IPS-20b (cell line): ENCODE data around the gene NGLY1.

Experiments used
- H3K27ac ChIP-seq: one replicate; pipeline ENCODE4 v1.5.1; 2013; ENCODE audit warnings: low read length
- H3K27me3 ChIP-seq: 2 replicates; pipeline ENCODE4 v1.6.1; 2013; ENCODE audit warnings: mild to moderate bottlenecking, low read length, inconsistent platforms; ENCODE audit not compliant: insufficient read depth
- H3K36me3 ChIP-seq: 2 replicates; pipeline ENCODE4 v1.6.1; 2013; ENCODE audit warnings: low read depth, mild to moderate bottlenecking, inconsistent platforms, low read length, moderate library complexity; ENCODE audit not compliant: insufficient read depth
- H3K4me1 ChIP-seq: 2 replicates; pipeline ENCODE4 v1.6.1; 2013; ENCODE audit warnings: mild to moderate bottlenecking, control low read depth, inconsistent platforms, low read length, moderate library complexity; ENCODE audit not compliant: insufficient read depth
- H3K4me3 ChIP-seq: 2 replicates; pipeline ENCODE4 v1.5.1; 2013; ENCODE audit warnings: mild to moderate bottlenecking, low read length, inconsistent platforms
- H3K9ac ChIP-seq: 2 replicates; pipeline ENCODE4 v1.6.1; 2013; ENCODE audit warnings: low read depth, mild to moderate bottlenecking, inconsistent platforms, low read length, moderate library complexity
- H3K9me3 ChIP-seq: 2 replicates; pipeline ENCODE4 v1.6.1; 2013; ENCODE audit warnings: mild to moderate bottlenecking, low read depth, low read length, inconsistent platforms; ENCODE audit not compliant: insufficient read depth

Gene NGLY1, protein sequence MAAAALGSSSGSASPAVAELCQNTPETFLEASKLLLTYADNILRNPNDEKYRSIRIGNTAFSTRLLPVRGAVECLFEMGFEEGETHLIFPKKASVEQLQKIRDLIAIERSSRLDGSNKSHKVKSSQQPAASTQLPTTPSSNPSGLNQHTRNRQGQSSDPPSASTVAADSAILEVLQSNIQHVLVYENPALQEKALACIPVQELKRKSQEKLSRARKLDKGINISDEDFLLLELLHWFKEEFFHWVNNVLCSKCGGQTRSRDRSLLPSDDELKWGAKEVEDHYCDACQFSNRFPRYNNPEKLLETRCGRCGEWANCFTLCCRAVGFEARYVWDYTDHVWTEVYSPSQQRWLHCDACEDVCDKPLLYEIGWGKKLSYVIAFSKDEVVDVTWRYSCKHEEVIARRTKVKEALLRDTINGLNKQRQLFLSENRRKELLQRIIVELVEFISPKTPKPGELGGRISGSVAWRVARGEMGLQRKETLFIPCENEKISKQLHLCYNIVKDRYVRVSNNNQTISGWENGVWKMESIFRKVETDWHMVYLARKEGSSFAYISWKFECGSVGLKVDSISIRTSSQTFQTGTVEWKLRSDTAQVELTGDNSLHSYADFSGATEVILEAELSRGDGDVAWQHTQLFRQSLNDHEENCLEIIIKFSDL

GRCh38 chr3:25782938-25783660 lies at the start of gene NGLY1:
Gene NGLY1, minus strand, starts transcription at chr3:25783443. Its CDS starts 53 bp downstream, at chr3:25783390.
- peak within 1 kb of the TSS; percentile 82; the same call in 1 of the 2 replicates for H3K9ac ChIP-seq
- peaks cover 13% of the 10 kb centered on the region; the same call in 1 of the 2 replicates for H3K4me1 ChIP-seq
- no peaks in the 10 kb centered on the region for H3K9me3 ChIP-seq
- H3K27me3 ChIP-seq = peaks cover 10% of the 10 kb centered on the region
- H3K27ac ChIP-seq = no peak within 1 kb of the TSS
- peak within 1 kb of the TSS; percentile 92 for H3K4me3 ChIP-seq
- H3K36me3 ChIP-seq = peaks cover 5% of the 10 kb centered on the region

- Histone ChIP-seq H3K4me1 (peaks cover 3% of the 10 kb centered on the region; the same call in 1 of the 2 replicates), H3K9me3 (no peaks in the 10 kb centered on the region), H3K27me3 (no peaks in the 10 kb centered on the region), H3K4me3 (no peak overlapping the region), H3K36me3 (no peaks in the 10 kb centered on the region), H3K27ac (no peak overlapping the region), H3K9ac (no peak overlapping the region)
Observed at GRCh38 chr3:25831578-25831977, 48.3 kb upstream of the NGLY1 start.

DNA sequence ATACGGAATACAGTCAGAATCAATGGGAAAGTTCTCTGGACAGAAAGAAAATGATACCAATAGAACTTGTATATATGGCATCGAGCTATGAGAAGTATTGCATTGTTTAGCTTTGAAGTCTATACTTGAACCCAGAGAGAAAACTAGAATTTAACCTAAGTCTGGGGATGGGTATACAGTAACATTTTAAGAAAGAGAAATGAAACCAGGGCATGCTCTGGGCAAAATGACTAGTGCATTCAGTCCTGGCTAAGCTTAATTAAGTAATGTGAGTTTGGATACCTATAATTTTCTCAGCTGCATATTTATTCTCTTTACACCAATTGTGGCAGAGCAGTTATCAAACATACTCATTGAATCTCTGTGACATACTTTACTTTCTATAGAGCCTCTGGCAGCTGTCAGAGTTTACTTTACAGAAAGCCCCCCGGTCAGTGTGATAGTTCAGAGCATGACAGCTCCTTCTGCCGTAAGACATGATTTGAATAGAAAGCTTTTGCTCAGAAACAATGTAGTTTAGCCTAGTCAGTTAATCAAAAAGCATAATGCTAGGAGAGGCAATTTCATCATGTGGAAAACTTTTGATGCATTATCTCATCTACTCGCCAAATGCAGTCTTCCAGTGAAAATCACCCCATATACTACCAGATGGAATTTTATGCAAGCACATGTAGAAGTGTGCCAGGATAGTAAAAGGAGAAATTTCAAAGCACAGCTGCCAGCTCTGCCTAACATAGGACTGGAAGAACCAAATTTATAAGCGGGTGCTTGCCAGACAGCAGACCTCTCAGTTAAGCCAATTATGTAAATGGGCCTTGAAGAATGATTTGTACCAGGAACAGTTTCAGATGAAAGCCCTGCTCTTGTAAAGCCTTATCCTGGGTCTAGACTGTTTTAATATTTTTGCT lies 47.4 kb upstream of the NGLY1 start:
- H3K27ac ChIP-seq = no peak overlapping the region
- H3K9ac ChIP-seq = no peak overlapping the region
- H3K4me1 ChIP-seq = peaks cover 3% of the 10 kb centered on the region; the same call in 1 of the 2 replicates
- H3K9me3 ChIP-seq = no peaks in the 10 kb centered on the region
- H3K4me3 ChIP-seq = no peak overlapping the region
- H3K36me3 ChIP-seq = no peaks in the 10 kb centered on the region
- H3K27me3 ChIP-seq = no peaks in the 10 kb centered on the region

GRCh38 chr3:25826510-25826909 lies 43.3 kb upstream of the NGLY1 start:
- Histone ChIP-seq H3K4me3 (no peak overlapping the region), H3K36me3 (no peaks in the 10 kb centered on the region), H3K27me3 (no peaks in the 10 kb centered on the region), H3K4me1 (peaks cover 3% of the 10 kb centered on the region; the same call in 1 of the 2 replicates), H3K27ac (no peak overlapping the region), H3K9ac (no peak overlapping the region), H3K9me3 (no peaks in the 10 kb centered on the region)

DNA sequence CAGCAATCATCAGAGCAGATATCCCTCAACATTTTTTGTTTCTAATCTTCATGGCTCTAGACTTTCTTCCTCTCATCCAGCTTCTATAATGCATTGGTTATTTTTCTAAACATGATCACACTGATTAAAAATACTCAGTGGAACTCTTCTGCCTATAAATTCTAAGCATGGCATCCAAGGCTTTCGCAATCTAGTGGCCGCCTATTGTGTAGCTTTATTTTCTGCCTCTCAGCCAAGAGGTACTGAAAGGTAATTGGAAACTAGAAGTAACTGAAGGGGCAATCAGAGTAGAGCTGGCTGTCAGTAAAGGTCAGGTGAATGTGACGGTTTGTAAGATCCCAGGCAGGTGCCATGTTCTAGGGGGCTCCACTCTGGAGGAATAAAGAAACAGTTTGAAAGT lies 40.1 kb upstream of the NGLY1 start:
- H3K4me3 ChIP-seq = no peak overlapping the region
- no peak overlapping the region for H3K27ac ChIP-seq
- no peaks in the 10 kb centered on the region for H3K36me3 ChIP-seq
- H3K27me3 ChIP-seq = no peaks in the 10 kb centered on the region
- H3K9me3 ChIP-seq = no peaks in the 10 kb centered on the region
- peaks cover 15% of the 10 kb centered on the region for H3K4me1 ChIP-seq
- no peak overlapping the region for H3K9ac ChIP-seq

- Histone ChIP-seq H3K9ac (no peak overlapping the region), H3K36me3 (no peaks in the 10 kb centered on the region), H3K9me3 (no peaks in the 10 kb centered on the region), H3K27ac (no peak overlapping the region), H3K4me3 (no peak overlapping the region), H3K27me3 (no peaks in the 10 kb centered on the region), H3K4me1 (peaks cover 19% of the 10 kb centered on the region)
Observed at GRCh38 chr3:25821746-25822573, 38.7 kb upstream of the NGLY1 start.

DNA sequence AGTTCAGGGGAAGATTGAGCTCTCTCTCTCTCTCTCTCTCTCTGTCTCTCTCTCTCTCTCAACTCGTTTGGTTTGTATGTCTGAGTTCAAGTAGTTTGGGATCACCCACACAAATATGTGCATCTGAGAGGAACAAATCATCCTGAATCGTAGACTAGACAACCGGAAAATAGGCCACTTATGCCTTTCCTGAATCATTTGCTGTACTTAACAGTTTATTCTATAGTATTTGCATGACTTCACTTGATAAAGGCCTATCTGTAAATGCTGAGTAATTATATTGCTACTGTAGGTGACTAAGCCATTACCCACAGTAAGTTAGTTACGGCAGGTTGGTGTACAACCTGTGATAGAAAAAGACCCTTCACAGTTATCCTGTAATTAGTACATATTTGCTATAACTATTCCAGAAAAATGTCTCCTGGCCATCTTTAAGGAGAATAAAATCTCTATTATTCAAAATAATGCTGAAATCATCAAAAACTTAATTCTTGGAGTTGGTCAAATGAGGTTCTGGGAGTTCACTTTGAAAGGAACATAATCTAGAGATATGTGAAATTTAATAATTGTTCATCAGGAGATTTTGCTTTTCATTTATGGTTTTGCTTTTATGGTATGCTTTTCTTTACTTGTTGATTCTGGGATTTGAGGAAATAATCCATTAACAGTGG lies 37.7 kb upstream of the NGLY1 start:
- peak overlapping the region; percentile 35; the same call in 1 of the 2 replicates for H3K9ac ChIP-seq
- H3K9me3 ChIP-seq = no peaks in the 10 kb centered on the region
- no peaks in the 10 kb centered on the region for H3K27me3 ChIP-seq
- H3K27ac ChIP-seq = peak overlapping the region; percentile 11
- H3K4me1 ChIP-seq = peaks cover 19% of the 10 kb centered on the region
- H3K4me3 ChIP-seq = no peak overlapping the region
- no peaks in the 10 kb centered on the region for H3K36me3 ChIP-seq

DNA sequence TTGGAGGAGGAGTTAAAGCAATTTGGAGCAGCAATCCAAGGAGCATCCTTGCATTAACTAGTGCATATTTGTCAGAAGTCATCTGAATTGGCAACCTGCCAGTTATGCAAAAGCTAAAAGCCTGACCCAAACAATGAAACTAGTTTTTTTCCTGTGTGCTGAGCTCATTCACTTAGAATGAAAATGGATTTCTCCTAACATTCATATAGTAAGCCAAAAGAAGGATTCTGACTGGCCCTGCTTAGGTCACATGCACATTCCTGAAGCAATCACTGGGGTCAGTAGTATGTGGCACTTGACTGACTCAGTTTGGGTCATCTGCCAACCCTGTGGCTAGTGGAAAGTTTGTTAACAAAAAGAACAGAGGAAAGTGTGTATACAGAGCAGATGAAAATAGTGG lies 37.1 kb upstream of the NGLY1 start:
- Histone ChIP-seq H3K27me3 (no peaks in the 10 kb centered on the region), H3K4me1 (peaks cover 19% of the 10 kb centered on the region), H3K9me3 (peaks cover 4% of the 10 kb centered on the region; the same call in 1 of the 2 replicates), H3K27ac (peak overlapping the region; percentile 11), H3K4me3 (no peak overlapping the region), H3K9ac (peak overlapping the region; percentile 35; the same call in 1 of the 2 replicates), H3K36me3 (no peaks in the 10 kb centered on the region)

- Histone ChIP-seq H3K9ac (no peak overlapping the region), H3K4me3 (no peak overlapping the region), H3K36me3 (no peaks in the 10 kb centered on the region), H3K9me3 (peaks cover 4% of the 10 kb centered on the region; the same call in 1 of the 2 replicates), H3K4me1 (peaks cover 19% of the 10 kb centered on the region), H3K27me3 (no peaks in the 10 kb centered on the region), H3K27ac (no peak overlapping the region)
Observed at GRCh38 chr3:25818335-25818734, 35.1 kb upstream of the NGLY1 start.

GRCh38 chr3:25817638-25818037 lies 34.4 kb upstream of the NGLY1 start:
- Histone ChIP-seq H3K36me3 (no peaks in the 10 kb centered on the region), H3K27ac (no peak overlapping the region), H3K9me3 (peaks cover 4% of the 10 kb centered on the region; the same call in 1 of the 2 replicates), H3K4me1 (peaks cover 19% of the 10 kb centered on the region), H3K9ac (no peak overlapping the region), H3K27me3 (no peaks in the 10 kb centered on the region), H3K4me3 (no peak overlapping the region)
